Loucy (cell line): ENCODE data around the gene CDCA3.
"Not testable (repeated sequence)": the region's sequence is repeated elsewhere in the genome, so short reads cannot be mapped to it uniquely, and the experiment has no call there.

Source experiments
- H2AFZ ChIP-seq: fragments of 200-600 bp; sonication (generic); 2 replicates; pipeline ENCODE4 v1.6.0; 2016; ENCODE audit warnings: antibody characterized with exemption, mild to moderate bottlenecking, low read length, moderate library complexity
- H3F3A ChIP-seq: fragments of 200-600 bp; 2 replicates; pipeline ENCODE4 v1.6.0; 2016; ENCODE audit warnings: antibody characterized with exemption, low read depth, mild to moderate bottlenecking
- H3K27me3 ChIP-seq: fragments of 200-600 bp; sonication (generic); 2 replicates; pipeline ENCODE4 v1.6.1; 2014; ENCODE audit warnings: low read length, mild to moderate bottlenecking; ENCODE audit not compliant: insufficient read depth, poor library complexity, severe bottlenecking
- H3K36me3 ChIP-seq: fragments of 200-600 bp; sonication (generic); 2 replicates; pipeline ENCODE4 v1.6.1; 2016; ENCODE audit warnings: low read length; ENCODE audit not compliant: insufficient read depth
- H3K4me1 ChIP-seq: fragments of 200-600 bp; sonication (generic); 2 replicates; pipeline ENCODE4 v1.5.1; 2014; ENCODE audit warnings: low read length, mild to moderate bottlenecking; ENCODE audit not compliant: insufficient read depth, poor library complexity, severe bottlenecking
- H3K4me2 ChIP-seq: fragments of 200-600 bp; sonication (generic); 2 replicates; pipeline ENCODE4 v1.6.0; 2014; ENCODE audit warnings: antibody characterized with exemption, low read length, low read depth, mild to moderate bottlenecking; ENCODE audit not compliant: poor library complexity, severe bottlenecking
- H3K4me3 ChIP-seq: fragments of 200-600 bp; sonication (generic); 2 replicates; pipeline ENCODE4 v1.5.1; 2014; ENCODE audit warnings: low read length, mild to moderate bottlenecking, mixed read lengths; ENCODE audit not compliant: poor library complexity, severe bottlenecking
- H3K79me2 ChIP-seq: fragments of 200-600 bp; sonication (generic); 2 replicates; pipeline ENCODE4 v1.6.1; 2014; ENCODE audit warnings: low read length; ENCODE audit not compliant: insufficient read depth
- H3K9ac ChIP-seq: fragments of 200-600 bp; sonication (generic); 2 replicates; pipeline ENCODE4 v1.6.0; 2014; ENCODE audit warnings: mild to moderate bottlenecking, low read depth, low read length, moderate library complexity; ENCODE audit not compliant: poor library complexity, severe bottlenecking
- H3K9me2 ChIP-seq: fragments of 200-600 bp; sonication (generic); replicated peaks from 2 replicates; pipeline ENCODE4 v1.6.1; 2016; ENCODE audit warnings: low read depth, low read length, mixed read lengths
- H3K9me3 ChIP-seq: fragments of 200-600 bp; sonication (generic); 2 replicates; pipeline ENCODE4 v1.6.1; 2014; ENCODE audit warnings: mild to moderate bottlenecking, antibody characterized with exemption, low read length, low read depth; ENCODE audit not compliant: insufficient read depth
- H4K20me1 ChIP-seq: fragments of 200-600 bp; sonication (generic); 2 replicates; pipeline ENCODE4 v1.6.0; 2014; ENCODE audit warnings: antibody characterized with exemption, low read length, mild to moderate bottlenecking; ENCODE audit not compliant: insufficient read depth, poor library complexity, severe bottlenecking
- EZH2phosphoT487 ChIP-seq: fragments of 200-600 bp; IDR thresholded peaks from 2 replicates; pipeline ENCODE4 v1.6.1; 2018; ENCODE audit warnings: antibody characterized with exemption, mild to moderate bottlenecking, moderate library complexity, borderline replicate concordance
- TF ChIP-seq, protein P1 (sequence below): fragments of 200-600 bp; sonication (generic); conservative IDR thresholded peaks from 2 replicates; pipeline ENCODE4 v1.5.1; 2014; ENCODE audit warnings: mild to moderate bottlenecking, antibody characterized with exemption, low read length

Gene CDCA3

DNA sequence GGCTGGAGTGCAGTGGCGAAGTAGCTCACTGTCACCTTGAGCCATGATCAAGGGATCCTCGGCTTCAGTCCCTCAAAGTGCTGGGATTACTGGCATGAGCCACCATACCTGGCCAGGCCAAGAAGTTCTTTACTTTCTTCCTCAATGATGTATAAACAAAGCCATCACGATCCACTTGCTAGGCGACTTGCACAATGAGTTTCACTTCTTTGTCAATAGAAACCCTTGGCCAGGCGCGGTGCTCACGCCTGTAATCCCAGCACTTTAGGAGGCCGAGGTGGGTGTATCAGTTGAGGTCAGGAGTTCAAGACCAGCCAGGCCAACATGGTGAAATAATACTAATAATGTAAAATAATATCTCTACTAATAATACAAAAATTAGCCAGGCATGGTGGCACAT, 36.4 kb upstream of the CDCA3 start:
- H3K36me3 ChIP-seq, result no peaks in the 10 kb centered on the region
- no peak overlapping the region for H3K4me3 ChIP-seq
- H3K4me2 ChIP-seq, result no peak overlapping the region
- no peak overlapping the region for H3K9ac ChIP-seq
- TF ChIP-seq, protein P1, sequence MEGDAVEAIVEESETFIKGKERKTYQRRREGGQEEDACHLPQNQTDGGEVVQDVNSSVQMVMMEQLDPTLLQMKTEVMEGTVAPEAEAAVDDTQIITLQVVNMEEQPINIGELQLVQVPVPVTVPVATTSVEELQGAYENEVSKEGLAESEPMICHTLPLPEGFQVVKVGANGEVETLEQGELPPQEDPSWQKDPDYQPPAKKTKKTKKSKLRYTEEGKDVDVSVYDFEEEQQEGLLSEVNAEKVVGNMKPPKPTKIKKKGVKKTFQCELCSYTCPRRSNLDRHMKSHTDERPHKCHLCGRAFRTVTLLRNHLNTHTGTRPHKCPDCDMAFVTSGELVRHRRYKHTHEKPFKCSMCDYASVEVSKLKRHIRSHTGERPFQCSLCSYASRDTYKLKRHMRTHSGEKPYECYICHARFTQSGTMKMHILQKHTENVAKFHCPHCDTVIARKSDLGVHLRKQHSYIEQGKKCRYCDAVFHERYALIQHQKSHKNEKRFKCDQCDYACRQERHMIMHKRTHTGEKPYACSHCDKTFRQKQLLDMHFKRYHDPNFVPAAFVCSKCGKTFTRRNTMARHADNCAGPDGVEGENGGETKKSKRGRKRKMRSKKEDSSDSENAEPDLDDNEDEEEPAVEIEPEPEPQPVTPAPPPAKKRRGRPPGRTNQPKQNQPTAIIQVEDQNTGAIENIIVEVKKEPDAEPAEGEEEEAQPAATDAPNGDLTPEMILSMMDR, result no peak
- TF ChIP-seq EZH2phosphoT487, result no peak
- H3K27me3 ChIP-seq, result no peaks in the 10 kb centered on the region
- H3K9me3 ChIP-seq, result no peaks in the 10 kb centered on the region
- H4K20me1 ChIP-seq, result no peaks in the 10 kb centered on the region
- 0 out of 2 replicates have a peak, but pooled peaks cover 2% of the 10 kb centered on the region for H3F3A ChIP-seq
- H2AFZ ChIP-seq, result no peak overlapping the region
- H3K79me2 ChIP-seq, result peaks cover 10% of the 10 kb centered on the region; the same call in 1 of the 2 replicates
- H3K9me2 ChIP-seq, result no peaks in the 10 kb centered on the region
- peaks cover 19% of the 10 kb centered on the region for H3K4me1 ChIP-seq

DNA sequence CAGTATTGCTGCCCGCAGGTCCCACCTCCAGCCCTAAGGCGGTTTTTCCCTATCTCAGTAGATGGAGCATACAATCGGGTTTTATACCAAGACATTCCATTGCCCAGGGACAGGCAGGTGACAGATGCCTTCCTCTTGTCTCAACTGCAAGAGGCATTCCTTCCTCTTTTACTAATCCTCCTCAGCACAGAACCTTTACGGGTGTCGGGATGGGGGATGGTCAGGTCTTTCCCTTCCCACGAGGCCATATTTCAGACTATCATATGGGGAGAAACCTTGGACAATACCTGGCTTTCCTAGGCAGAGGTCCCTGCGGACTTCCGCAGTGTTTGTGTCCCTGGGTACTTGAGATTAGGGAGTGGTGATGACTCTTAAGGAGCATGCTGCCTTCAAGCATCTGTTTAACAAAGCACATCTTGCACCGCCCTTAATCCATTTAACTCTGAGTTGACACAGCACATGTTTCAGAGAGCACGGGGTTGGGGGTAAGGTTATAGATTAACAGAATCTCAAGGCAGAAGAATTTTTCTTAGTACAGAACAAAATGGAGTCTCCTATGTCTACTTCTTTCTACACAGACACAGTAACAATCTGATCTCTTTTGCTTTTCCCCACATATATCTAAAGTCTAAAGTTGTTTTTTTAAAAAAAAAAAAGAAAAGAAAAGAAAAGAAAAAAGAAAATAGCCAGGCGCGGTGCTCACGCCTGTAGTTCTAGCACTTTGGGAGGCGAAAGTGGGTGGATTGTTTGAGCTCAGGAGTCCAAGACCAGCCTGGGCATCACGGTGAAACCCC, 35.3 kb upstream of the CDCA3 start:
- not testable (repeated sequence) for H3K4me2 ChIP-seq, H3K79me2 ChIP-seq, H3K4me3 ChIP-seq, H3F3A ChIP-seq, H4K20me1 ChIP-seq, H3K9ac ChIP-seq, H3K9me2 ChIP-seq, H3K4me1 ChIP-seq, H2AFZ ChIP-seq, H3K36me3 ChIP-seq, H3K9me3 ChIP-seq, H3K27me3 ChIP-seq

DNA sequence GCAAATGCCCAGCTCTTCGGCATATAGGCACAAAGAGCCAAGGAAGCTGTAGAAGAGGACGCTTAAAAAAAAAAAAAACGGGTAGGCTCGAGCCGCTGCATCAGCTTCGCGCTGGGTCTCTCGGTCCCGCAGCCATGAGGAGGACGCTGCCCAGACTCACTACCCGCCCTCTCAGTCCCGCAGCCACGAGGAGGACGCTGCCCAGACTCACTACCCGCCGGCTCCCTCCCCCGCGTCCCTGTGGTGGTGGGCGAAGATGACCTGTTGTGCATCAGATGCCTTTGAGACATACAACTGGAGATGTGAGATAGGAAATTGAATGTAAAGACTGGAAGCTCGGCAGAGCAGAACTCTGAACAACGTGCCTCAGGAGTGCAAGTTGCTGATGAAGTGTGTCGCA, 33.5 kb upstream of the CDCA3 start:
- H4K20me1 ChIP-seq, result no peaks in the 10 kb centered on the region
- no peak overlapping the region for H2AFZ ChIP-seq
- no peaks in the 10 kb centered on the region for H3K27me3 ChIP-seq
- no peaks in the 10 kb centered on the region for H3F3A ChIP-seq
- no peak overlapping the region for H3K9ac ChIP-seq
- no peaks in the 10 kb centered on the region for H3K4me1 ChIP-seq
- no peak overlapping the region for H3K4me2 ChIP-seq
- TF ChIP-seq EZH2phosphoT487, result no peak
- TF ChIP-seq, protein P1, result no peak
- no peaks in the 10 kb centered on the region for H3K79me2 ChIP-seq
- H3K4me3 ChIP-seq, result no peak overlapping the region
- no peaks in the 10 kb centered on the region for H3K9me3 ChIP-seq
- no peaks in the 10 kb centered on the region for H3K36me3 ChIP-seq
- H3K9me2 ChIP-seq, result no peaks in the 10 kb centered on the region

GRCh38 chr12:6883683-6884082, 32.6 kb upstream of the CDCA3 start:
- no peaks in the 10 kb centered on the region for H3K27me3 ChIP-seq
- no peaks in the 10 kb centered on the region for H3F3A ChIP-seq
- H3K9me2 ChIP-seq, result no peaks in the 10 kb centered on the region
- H3K9ac ChIP-seq, result no peak overlapping the region
- H3K9me3 ChIP-seq, result no peaks in the 10 kb centered on the region
- no peaks in the 10 kb centered on the region for H4K20me1 ChIP-seq
- no peaks in the 10 kb centered on the region for H3K36me3 ChIP-seq
- no peak overlapping the region for H2AFZ ChIP-seq
- H3K4me1 ChIP-seq, result no peaks in the 10 kb centered on the region
- H3K79me2 ChIP-seq, result no peaks in the 10 kb centered on the region
- H3K4me2 ChIP-seq, result no peak overlapping the region
- TF ChIP-seq, protein P1, result no peak
- TF ChIP-seq EZH2phosphoT487, result no peak
- H3K4me3 ChIP-seq, result no peak overlapping the region
